HCT116 (cell line): ENCODE measurements around the gene NFE2. TPM values are rescaled to one million over a fixed set of nuclear protein-coding genes. Genes with fewer than 3 reads are reported as not detected.

Source experiments
- ATAC-seq: fragments of 200-7000 bp; cut with Tn5 transposase; 2 replicates; pipeline ENCODE4 v1.9.1; 2020; ENCODE audit warnings: mild to moderate bottlenecking, moderate library complexity
- BruUV-seq: library from RNA; stranded (reverse); fragments of 400-500 nt; replicated peaks from 2 replicates; lab custom pipeline; 2021; lab: Mats Ljungman, UMichigan
- CTCF ChIA-PET: fragments of 300-600 bp; sonication (Branson Sonifier 250); formaldehyde crosslinking; loops from one replicate; lab custom pipeline; 2021; ENCODE audit warnings: antibody characterized with exemption; lab: Charles Lee
- POLR2A ChIA-PET: fragments of 300-600, 350-600 bp; sonication (Branson Sonifier 250); formaldehyde crosslinking; loops from one replicate; lab custom pipeline; 2021; ENCODE audit warnings: antibody characterized with exemption; lab: Charles Lee
- RAD21 ChIA-PET, 2 experiments: fragments of 300-600 bp; sonication (Branson Sonifier 250); formaldehyde crosslinking; loops; one replicate each; lab custom pipeline; 2023; ENCODE audit warnings: low total read pairs in 2 of 2; ENCODE audit not compliant: uncharacterized antibody in 2 of 2, unreplicated experiment in 2 of 2, low non-redundant PET in 1 of 2; lab: Charles Lee
- DNase-seq: peaks from one replicate; pipeline ENCODE4 v3.0.0-alpha.2; 2010; ENCODE audit warnings: low read depth, low spot score
- H2AFZ ChIP-seq: fragments of 200-600 bp; shearing (Covaris generic), sonication (generic); 2 replicates; pipeline ENCODE4 v1.6.1; 2017; ENCODE audit warnings: low read depth, mixed run types, mixed read lengths, antibody characterized with exemption, low read length; ENCODE audit not compliant: poor library complexity, severe bottlenecking
- H3K27ac ChIP-seq: 2 replicates; pipeline ENCODE4 v1.5.1; 2012; ENCODE audit warnings: low read depth, low read length
- H3K27me3 ChIP-seq: fragments of 200-600 bp; sonication (generic); 2 replicates; pipeline ENCODE4 v1.6.1; 2016; ENCODE audit warnings: mixed run types, low read length, mixed read lengths; ENCODE audit not compliant: insufficient read depth
- H3K36me3 ChIP-seq, 2 experiments: fragments of 200-500 bp in 1 of 2; fragments of 200-600 bp in 1 of 2; sonication (Bioruptor generic) in 1 of 2; sonication (generic) in 1 of 2; 2 replicates each; pipeline versions ENCODE4 v1.5.1 to v1.6.1; 2014 to 2016; ENCODE audit warnings: low read length in 2 of 2, inconsistent platforms in 1 of 2, mixed read lengths in 1 of 2, mixed run types in 1 of 2; ENCODE audit not compliant: insufficient read depth in 2 of 2, control insufficient read depth in 1 of 2
- H3K4me1 ChIP-seq, 2 experiments: fragments of 200-600 bp in 1 of 2; sonication (generic) in 1 of 2; 2 replicates each; pipeline versions ENCODE4 v1.5.1 to v1.6.1; 2012 to 2017; ENCODE audit warnings: low read length in 2 of 2, inconsistent platforms in 1 of 2, mild to moderate bottlenecking in 1 of 2, mixed read lengths in 1 of 2, mixed run types in 1 of 2, moderate library complexity in 1 of 2; ENCODE audit not compliant: insufficient read depth in 2 of 2, control insufficient read depth in 1 of 2
- H3K4me2 ChIP-seq: fragments of 200-600 bp; sonication (generic); 2 replicates; pipeline ENCODE4 v1.6.1; 2017; ENCODE audit warnings: mixed run types, low read length, mixed read lengths
- H3K4me3 ChIP-seq, 2 experiments: fragments of 200-600 bp in 1 of 2; sonication (generic) in 1 of 2; replicated peaks in 1 of 2; 2 replicates each; pipeline ENCODE4 v1.5.1; 2011 to 2016; ENCODE audit warnings: low read length in 2 of 2, control low read depth in 1 of 2, low read depth in 1 of 2, mild to moderate bottlenecking in 1 of 2, mixed read lengths in 1 of 2, mixed run types in 1 of 2
- H3K79me2 ChIP-seq: fragments of 200-600 bp; sonication (generic); 2 replicates; pipeline ENCODE4 v1.6.1; 2017; ENCODE audit warnings: mild to moderate bottlenecking, mixed run types, low read length, moderate library complexity, mixed read lengths; ENCODE audit not compliant: insufficient read depth
- H3K9ac ChIP-seq: fragments of 200-600 bp; sonication (generic); 2 replicates; pipeline ENCODE4 v1.6.1; 2016; ENCODE audit warnings: low read length, mixed read lengths
- H3K9me2 ChIP-seq: fragments of 200-600 bp; sonication (generic), shearing (Covaris generic); 2 replicates; pipeline ENCODE4 v1.6.1; 2017; ENCODE audit warnings: mixed run types, mild to moderate bottlenecking, moderate library complexity; ENCODE audit not compliant: insufficient read depth
- H3K9me3 ChIP-seq, 2 experiments: fragments of 200-500 bp in 1 of 2; fragments of 200-600 bp in 1 of 2; sonication (Bioruptor generic) in 1 of 2; sonication (generic) in 1 of 2; 2 replicates each; pipeline ENCODE4 v1.6.1; 2014 to 2017; ENCODE audit warnings: low read length in 2 of 2, mixed read lengths in 2 of 2, inconsistent platforms in 1 of 2, low read depth in 1 of 2, mild to moderate bottlenecking in 1 of 2, mixed run types in 1 of 2, moderate library complexity in 1 of 2; ENCODE audit not compliant: control insufficient read depth in 1 of 2, insufficient read depth in 1 of 2
- H4K20me1 ChIP-seq: fragments of 200-600 bp; sonication (generic), shearing (Covaris generic); 2 replicates; pipeline ENCODE4 v1.6.1; 2017; ENCODE audit warnings: mixed run types, mild to moderate bottlenecking, moderate library complexity; ENCODE audit not compliant: insufficient read depth
- CBX3 ChIP-seq: IDR thresholded peaks from 2 replicates; pipeline ENCODE4 v1.6.1; 2012; ENCODE audit warnings: low read depth
- CTCF ChIP-seq, 3 experiments: fragments of 200-600 bp in 1 of 3; sonication (generic) in 1 of 3; IDR thresholded peaks in 2 of 3; conservative IDR thresholded peaks in 1 of 3; 2 replicates each; pipeline ENCODE4 v1.5.1; 2012 to 2017; ENCODE audit warnings: low read depth in 2 of 3, low read length in 2 of 3, antibody characterized with exemption in 1 of 3, borderline replicate concordance in 1 of 3, control low read depth in 1 of 3, mild to moderate bottlenecking in 1 of 3, mixed read lengths in 1 of 3, mixed run types in 1 of 3, moderate library complexity in 1 of 3; ENCODE audit not compliant: insufficient read depth in 1 of 3
- EGR1 ChIP-seq: IDR thresholded peaks from 2 replicates; pipeline ENCODE4 v1.6.1; 2012; ENCODE audit warnings: low read depth
- EZH2 ChIP-seq: fragments of 200-600 bp; sonication (generic); IDR thresholded peaks from 2 replicates; pipeline ENCODE4 v1.6.1; 2017; ENCODE audit warnings: antibody characterized with exemption, mixed run types
- FOSL1 ChIP-seq: IDR thresholded peaks from 2 replicates; pipeline ENCODE4 v1.6.1; 2012; ENCODE audit warnings: low read depth
- JUND ChIP-seq: IDR thresholded peaks from 2 replicates; pipeline ENCODE4 v1.6.1; 2012
- MAX ChIP-seq: IDR thresholded peaks from 2 replicates; pipeline ENCODE4 v1.6.1; 2012
- POLR2A ChIP-seq: IDR thresholded peaks from 2 replicates; pipeline ENCODE4 v1.7.0; 2011; ENCODE audit warnings: borderline replicate concordance; ENCODE audit not compliant: insufficient read depth, insufficient read length; ENCODE audit errors: extremely low read depth
- POLR2AphosphoS5 ChIP-seq: IDR thresholded peaks from 2 replicates; pipeline ENCODE4 v1.6.1; 2011; ENCODE audit warnings: mild to moderate bottlenecking, low read depth, low read length, moderate library complexity
- RAD21 ChIP-seq: IDR thresholded peaks from 2 replicates; pipeline ENCODE4 v1.6.1; 2012; ENCODE audit warnings: low read depth, mild to moderate bottlenecking
- REST ChIP-seq: IDR thresholded peaks from 2 replicates; pipeline ENCODE4 v1.6.1; 2012; ENCODE audit warnings: low read depth
- SIN3A ChIP-seq: IDR thresholded peaks from 2 replicates; pipeline ENCODE4 v1.6.1; 2012; ENCODE audit warnings: low read depth
- SP1 ChIP-seq: IDR thresholded peaks from 2 replicates; pipeline ENCODE4 v1.6.1; 2012; ENCODE audit warnings: low read depth
- SRF ChIP-seq: IDR thresholded peaks from 2 replicates; pipeline ENCODE4 v1.6.1; 2012; ENCODE audit warnings: low read depth
- TCF7L2 ChIP-seq: IDR thresholded peaks from 2 replicates; pipeline ENCODE4 v1.7.0; 2011; ENCODE audit warnings: borderline replicate concordance, inconsistent platforms; ENCODE audit not compliant: insufficient read depth, insufficient read length; ENCODE audit errors: extremely low read depth
- YY1 ChIP-seq: IDR thresholded peaks from 2 replicates; pipeline ENCODE4 v1.6.1; 2011; ENCODE audit warnings: low read length, low read depth, moderate library complexity, mild to moderate bottlenecking; ENCODE audit not compliant: insufficient replicate concordance; ENCODE audit errors: extremely low read depth
- ZBTB33 ChIP-seq: IDR thresholded peaks from 2 replicates; pipeline ENCODE4 v1.6.1; 2011; ENCODE audit warnings: mild to moderate bottlenecking, low read length, moderate library complexity; ENCODE audit not compliant: insufficient replicate concordance; ENCODE audit errors: extremely low read depth
- ZNF274 ChIP-seq: fragments of 200-500 bp; sonication (Bioruptor generic); IDR thresholded peaks from 2 replicates; pipeline ENCODE4 v1.6.1; 2014; ENCODE audit warnings: mild to moderate bottlenecking, low read depth, low read length, inconsistent platforms
- intact Hi-C: fragments of 100-400 bp; cut with micrococcal nuclease; formaldehyde crosslinking; loops from 2 replicates; pipeline ENCODE4 v1.10.0; 2022
- total RNA-seq: library from RNA; stranded (reverse); gene quantifications from one replicate; pipeline ENCODE4 v1.2.1, GENCODE V29; 2021; ENCODE audit not compliant: unreplicated experiment

The NFE2 gene
- total RNA-seq, 1 experiment from 2014 or later: 1.3 TPM

- H3K36me3 ChIP-seq: peaks cover 30 to 47% of the 10 kb centered on the region in 2 experiments
- BruUV-seq: no TSS peak
- POLR2A ChIA-PET: interaction anchor here (1.0 kb wide), 1 partner anchor 13 kb away, joined by 5 read pairs; no protein-coding TSS in a partner anchor
- TF ChIP-seq FOSL1: no peak
- TF ChIP-seq JUND: no peak
- no peak for TF ChIP-seq POLR2A
- no peak for TF ChIP-seq POLR2AphosphoS5
- TF ChIP-seq CBX3: no peak
- no peak for TF ChIP-seq ZBTB33
- TF ChIP-seq EGR1: no peak
- TF ChIP-seq ZNF274: no peak
- no peak for TF ChIP-seq CTCF (IDR thresholded peaks at IDR 0.05 in 2 of 3, conservative IDR thresholded peaks at IDR 0.05 in 1 of 3; ENCODE audit: borderline replicate concordance in 1 of 3, insufficient read depth in 1 of 3, low read depth in 2 of 3, low read length in 2 of 3)
- TF ChIP-seq SRF: no peak
- no peak for TF ChIP-seq SIN3A
- no peak for TF ChIP-seq YY1
- TF ChIP-seq TCF7L2: no peak
- TF ChIP-seq SP1: no peak
- TF ChIP-seq MAX: no peak
- no peak for TF ChIP-seq EZH2
- TF ChIP-seq REST: no peak
- TF ChIP-seq RAD21: no peak
Measured at GRCh38 chr12:54341378-54342300, 40.8 kb upstream of the NFE2 start.

More at GRCh38 chr12:54341378-54342300, 40.8 kb upstream of the NFE2 start:
- intact Hi-C loops: no loop called here
- H3K4me2 ChIP-seq: no peak overlapping the region
- H3K4me3 ChIP-seq: no peak overlapping the region
- RAD21 ChIA-PET: interaction anchor here in 1 of 2 experiments (0.6 kb wide), 1 partner anchor 122 kb away, joined by 7 read pairs; no protein-coding TSS in a partner anchor
- H3K4me1 ChIP-seq: no peaks in the 10 kb centered on the region; a peak in 1 of 4 replicates
- no peak overlapping the region for H2AFZ ChIP-seq
- no peak for DNase-seq
- H3K9me2 ChIP-seq: no peaks in the 10 kb centered on the region
- no peak overlapping the region for H3K9ac ChIP-seq
- H3K9me3 ChIP-seq: no peaks in the 10 kb centered on the region
- CTCF ChIA-PET: interaction anchor here (0.9 to 1.4 kb wide), 2 partner anchors 17 to 90 kb away, joined by 3 to 4 read pairs; partner anchors contain the start of gene COPZ1
- no peaks in the 10 kb centered on the region for H3K27me3 ChIP-seq
- H4K20me1 ChIP-seq: peaks cover 6% of the 10 kb centered on the region; the same call in 1 of the 2 replicates
- peaks cover 63% of the 10 kb centered on the region for H3K79me2 ChIP-seq
- ATAC-seq: no peak
- no peak overlapping the region for H3K27ac ChIP-seq
